ENCODE results near the gene UBXN2A.
"Not testable (repeated sequence)": the region's sequence is repeated elsewhere in the genome, so short reads cannot be mapped to it uniquely, and the experiment has no call there.

The UBXN2A gene

DNA sequence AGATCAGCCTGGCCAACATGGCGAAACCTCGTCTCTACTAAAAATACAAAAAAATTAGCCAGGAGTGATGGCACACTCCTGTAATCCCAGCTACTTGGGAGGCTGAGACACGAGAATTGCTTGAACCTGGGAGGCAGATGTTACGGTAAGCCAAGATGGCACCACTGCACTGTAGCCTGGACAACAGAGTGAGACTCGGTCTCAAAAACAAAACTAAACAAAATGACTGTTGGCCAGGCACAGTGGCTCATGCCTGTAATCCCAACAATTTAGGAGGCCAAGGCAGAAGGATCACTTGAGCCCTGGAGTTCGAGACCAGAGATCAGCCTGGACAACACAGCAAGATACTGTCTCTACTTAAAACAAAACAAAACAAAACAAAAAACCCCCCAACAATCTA lies 102.9 kb downstream of the UBXN2A start:
- not testable (repeated sequence) for DNase-seq (ENCODE audit: low read depth in 4 of 4, low spot score in 1 of 4)

DNA sequence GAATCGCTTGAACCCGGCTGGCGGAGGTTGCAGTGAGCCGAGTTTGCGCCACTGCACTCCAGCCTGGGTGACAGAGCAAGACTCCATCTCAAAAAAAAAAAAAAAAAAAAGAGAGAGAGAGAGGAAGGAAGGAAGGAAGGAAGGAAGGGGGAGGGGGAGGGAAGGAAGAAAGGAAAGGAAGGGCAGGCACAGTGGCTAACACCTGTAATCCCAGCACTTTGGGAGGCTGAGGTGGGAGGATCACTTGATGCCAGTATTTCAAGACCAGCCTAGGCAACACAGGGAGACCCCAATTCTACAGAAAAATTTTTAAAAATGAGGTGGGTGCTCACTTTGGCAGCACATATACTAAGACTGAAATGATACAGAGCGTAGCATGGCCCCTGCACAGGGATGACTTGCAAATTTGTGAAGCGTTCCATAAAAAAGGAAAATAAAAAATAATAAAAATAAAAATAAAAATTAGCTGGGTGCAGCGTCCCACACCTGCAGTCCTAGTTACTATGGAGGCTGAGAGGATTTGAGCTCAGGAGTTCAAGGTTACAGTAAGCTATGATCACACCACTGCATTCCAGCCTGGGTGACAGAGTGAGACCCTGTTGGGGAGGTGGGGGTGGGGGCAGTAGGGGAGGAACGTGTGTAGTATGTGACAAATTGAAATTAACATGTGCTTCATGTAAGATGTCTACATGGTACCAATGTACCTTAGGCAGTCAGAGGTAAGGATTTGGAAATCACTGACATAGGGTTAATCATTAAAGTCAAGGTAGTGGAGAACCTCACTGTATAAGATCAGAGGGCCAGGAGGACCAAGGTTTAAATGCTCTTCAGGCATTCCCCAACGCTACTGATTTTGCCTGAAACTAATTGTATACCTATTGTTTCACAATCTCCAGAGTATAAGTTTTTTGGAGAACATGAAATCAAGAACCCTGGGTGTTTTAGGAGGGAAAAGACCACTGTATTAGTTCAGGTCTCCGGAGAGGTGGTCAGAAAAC lies 105.5 kb downstream of the UBXN2A start:
- DNase-seq (ENCODE audit: low read depth in 4 of 4, low spot score in 1 of 4): no peak

DNA sequence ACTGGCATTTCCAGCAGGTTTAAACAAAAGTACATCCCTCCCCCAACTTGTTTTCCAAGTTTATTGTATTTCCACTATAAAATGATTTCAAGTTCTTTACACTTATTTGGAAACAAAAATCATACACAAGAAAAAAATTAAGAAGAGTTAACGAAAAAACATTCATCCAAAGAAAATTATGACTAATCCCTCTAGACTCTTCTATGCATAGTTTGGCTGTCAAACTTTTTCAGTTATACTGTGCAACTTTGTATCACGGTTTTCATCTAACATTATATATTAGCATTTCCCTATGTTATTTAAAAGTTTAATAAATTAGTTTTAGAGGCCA lies 106.3 kb downstream of the UBXN2A start:
- no peak for DNase-seq (ENCODE audit: low read depth in 4 of 4, low spot score in 1 of 4)

DNA sequence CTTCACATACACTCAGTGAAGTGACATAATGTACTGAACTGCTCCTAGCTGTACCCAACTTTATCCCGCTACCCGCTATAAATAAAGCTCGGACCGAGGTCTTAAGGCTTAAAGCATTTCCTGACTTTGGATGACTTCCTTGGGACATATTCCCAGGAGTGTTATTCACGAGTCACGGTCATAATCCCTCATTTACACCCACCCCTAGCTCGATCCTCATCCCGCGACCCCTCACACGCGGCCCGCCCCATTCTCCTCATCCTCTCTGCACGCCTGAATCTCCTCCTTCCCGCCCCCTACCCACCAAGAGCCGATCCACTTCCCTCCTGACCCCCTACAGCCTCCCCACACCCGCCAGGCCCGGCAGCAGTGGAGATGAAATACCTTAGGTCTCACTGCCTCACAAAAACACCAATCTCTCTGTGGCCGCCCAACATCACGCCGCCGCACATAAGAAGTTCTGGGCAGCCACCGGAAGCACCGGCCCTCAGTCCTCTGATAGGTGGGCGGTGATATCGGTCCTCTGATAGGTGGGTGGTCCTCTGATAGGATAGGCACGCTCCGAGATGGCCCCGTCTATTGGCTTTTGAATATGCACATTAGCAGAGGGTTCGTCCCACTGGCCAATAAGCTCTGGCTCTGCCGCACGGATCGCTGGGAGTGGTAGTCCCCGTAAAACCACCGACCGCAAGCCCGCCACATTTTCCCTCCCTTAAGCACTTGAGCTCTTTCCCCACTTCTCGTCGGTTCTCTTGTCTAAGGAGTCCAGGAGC lies 106.9 kb downstream of the UBXN2A start, which contains the start of gene WDCP:
TSS of gene WDCP (minus strand) at position 462 of the 773 bp plus-strand sequence. CDS start 7,897 bp downstream, outside the sequence.
- peak; percentile 72 to 91 (median 80) for DNase-seq (ENCODE audit: low read depth in 4 of 4, low spot score in 1 of 4)

DNA sequence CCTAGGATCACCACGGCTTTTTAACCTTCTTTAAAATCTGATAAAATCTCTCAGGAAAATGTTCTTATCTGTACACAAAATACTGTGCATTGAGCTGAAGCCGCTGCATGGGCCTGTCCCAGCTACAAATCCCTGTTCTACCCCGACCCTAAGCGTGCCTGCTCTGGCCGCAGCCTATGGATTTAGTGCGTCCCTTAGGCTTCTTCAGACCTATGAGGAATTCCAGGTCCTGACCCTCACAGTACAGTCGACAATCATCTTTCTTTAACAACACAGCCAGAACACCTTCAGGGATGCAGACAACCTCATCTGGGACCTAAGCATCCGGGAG lies 107.4 kb downstream of the UBXN2A start:
- DNase-seq (ENCODE audit: low read depth in 4 of 4, low spot score in 1 of 4): no peak

DNA sequence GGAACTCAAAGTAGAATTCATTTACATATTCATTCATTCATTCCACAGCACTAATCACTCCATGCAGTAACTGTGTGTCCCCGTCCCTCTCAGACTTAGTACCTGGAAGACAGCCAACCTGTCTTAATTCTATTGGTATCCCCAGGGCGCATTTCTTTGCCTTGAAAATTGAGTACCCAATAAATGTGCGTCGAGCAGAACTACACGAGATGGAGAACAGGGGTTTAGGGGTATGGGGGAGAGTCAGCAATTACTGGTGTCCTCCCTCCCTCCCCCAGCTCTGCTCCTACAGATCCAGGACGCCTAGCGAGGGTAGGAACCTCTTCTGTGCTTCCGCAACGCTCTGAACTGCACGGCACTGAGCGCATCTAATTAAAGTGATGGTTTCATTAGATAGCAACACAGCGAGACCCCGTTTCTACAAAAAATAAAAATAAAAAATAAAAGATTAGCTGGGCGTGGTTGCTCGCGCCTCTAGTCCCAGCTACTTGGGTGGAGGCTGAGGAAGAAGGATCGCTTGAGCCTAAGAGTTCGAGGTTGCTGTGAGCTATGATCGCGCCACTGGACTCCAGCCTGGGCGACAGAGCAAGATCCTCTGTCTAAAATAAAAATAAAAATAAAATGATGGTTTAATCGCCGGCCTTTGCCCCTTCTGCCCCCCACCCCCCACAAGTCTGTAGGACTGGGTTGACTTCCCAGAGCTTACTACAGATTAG lies 108.7 kb downstream of the UBXN2A start:
- DNase-seq (ENCODE audit: low read depth in 4 of 4, low spot score in 1 of 4): no peak

DNA sequence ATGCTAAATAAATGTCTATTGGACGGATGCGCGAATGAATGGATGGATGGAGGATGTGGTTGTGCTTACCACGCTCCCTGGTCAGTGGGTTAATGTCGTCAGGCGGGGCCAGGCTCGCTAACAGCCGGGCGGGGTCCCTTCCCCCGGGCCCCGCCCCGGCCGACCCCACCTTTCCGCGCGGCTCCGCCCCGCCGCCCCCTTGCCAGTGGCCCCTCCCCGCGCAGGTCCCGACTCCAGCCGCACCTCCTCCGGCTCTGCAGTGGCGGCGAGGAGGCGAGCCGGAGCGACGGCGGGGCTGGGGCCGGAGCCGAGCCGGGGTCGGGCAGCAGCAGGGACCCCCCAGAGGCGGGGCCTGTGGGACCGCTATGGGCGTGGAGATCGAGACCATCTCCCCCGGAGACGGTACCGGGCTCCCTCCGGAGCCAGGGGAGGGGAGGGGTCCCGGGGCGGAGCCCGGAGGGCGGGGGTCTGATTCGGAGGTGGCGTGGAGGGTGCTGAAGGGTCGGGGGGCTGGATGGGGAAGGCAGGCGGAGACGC lies 109.3 kb downstream of the UBXN2A start, which contains the start of gene FKBP1B:
TSS of gene FKBP1B (plus strand) at position 257 of the 537 bp plus-strand sequence. CDS start at position 366, 109 bp downstream.
- peak in 3 of 4 experiments; percentile 25 to 48 (median 27) for DNase-seq (ENCODE audit: low read depth in 4 of 4, low spot score in 1 of 4)

- no peak for DNase-seq (ENCODE audit: low read depth in 4 of 4, low spot score in 1 of 4)
These were observed 110.0 kb downstream of the UBXN2A start for GRCh38 chr2:24050041-24050979.

DNA sequence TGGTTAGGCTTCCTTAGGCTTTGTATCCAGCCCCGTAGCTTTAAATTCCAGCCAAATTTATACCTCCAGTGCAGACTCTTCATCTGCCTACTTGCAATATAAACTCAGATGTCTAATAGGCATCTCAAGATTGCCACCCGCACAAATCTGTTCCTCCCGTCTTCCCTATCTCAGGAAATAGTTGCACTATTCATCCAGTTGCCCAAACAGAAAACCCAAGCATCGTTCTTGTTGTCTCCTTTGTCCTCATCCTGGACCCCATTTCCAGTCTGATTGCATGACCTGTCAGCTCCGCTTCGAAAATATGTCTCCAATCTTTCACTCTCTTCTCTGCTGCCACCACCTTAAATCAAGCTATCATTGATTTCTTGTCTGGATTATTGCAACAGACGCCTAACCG lies 111.6 kb downstream of the UBXN2A start:
- no peak for DNase-seq (ENCODE audit: low read depth in 4 of 4, low spot score in 1 of 4)

DNA sequence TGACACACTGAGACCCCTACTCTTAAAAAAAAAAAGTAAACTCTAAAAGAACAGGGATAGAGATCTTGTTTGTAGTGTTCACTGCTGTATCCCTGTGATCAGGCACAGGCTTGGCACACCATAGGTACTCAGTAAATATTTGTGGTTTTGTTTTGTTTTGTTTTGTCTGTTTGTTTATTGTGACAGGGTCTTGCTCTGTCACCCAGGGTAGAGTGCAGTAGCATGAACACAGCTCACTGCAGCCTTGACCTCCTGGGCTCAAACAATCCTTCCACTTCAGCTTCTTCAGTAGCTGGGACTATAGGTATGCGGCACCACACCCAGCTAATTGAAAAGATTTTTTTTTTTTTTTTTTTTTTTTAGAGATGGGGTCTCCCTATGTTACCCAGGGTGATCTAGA lies 112.7 kb downstream of the UBXN2A start:
- no peak for DNase-seq (ENCODE audit: low read depth in 4 of 4, low spot score in 1 of 4)
